COLO829 (cell line): ENCODE measurements around the gene TMEM127.
"Not testable (repeated sequence)": the region's sequence is repeated elsewhere in the genome, so short reads cannot be mapped to it uniquely, and the experiment has no call there.

Source experiments
- DNase-seq: peaks from one replicate; pipeline ENCODE4 v3.0.0; 2012; ENCODE audit warnings: low spot score

Gene TMEM127

GRCh38 chr2:96265840-96266679 lies at the start of gene TMEM127, which contains the start of gene CIAO1:
TSS of gene TMEM127 (minus strand) at chr2:96265997. CDS start at chr2:96265381, 616 bp downstream.
TSS of gene CIAO1 (plus strand) at chr2:96266225. CDS start at chr2:96266351, 126 bp downstream.
- peak; percentile 94 for DNase-seq

- DNase-seq: no peak
These were observed 49.2 kb upstream of the TMEM127 start for GRCh38 chr2:96315005-96315399.

- no peak for DNase-seq
These were observed 42.5 kb upstream of the TMEM127 start for GRCh38 chr2:96308248-96308647.

GRCh38 chr2:96306370-96306769 lies 40.6 kb upstream of the TMEM127 start:
- DNase-seq: no peak

GRCh38 chr2:96305979-96306308 lies 40.1 kb upstream of the TMEM127 start:
- DNase-seq: no peak

- peak; percentile 74 for DNase-seq
These were observed 39.5 kb upstream of the TMEM127 start, which contains the start of gene SNRNP200 for GRCh38 chr2:96305091-96305978. TSS of gene SNRNP200 (minus strand) at chr2:96305546. CDS start at chr2:96305437, 109 bp downstream.

GRCh38 chr2:96304606-96305005 lies 38.8 kb upstream of the TMEM127 start:
- DNase-seq: no peak

GRCh38 chr2:96301865-96302264 lies 36.1 kb upstream of the TMEM127 start:
- DNase-seq: no peak

- no peak for DNase-seq
These were observed 31.1 kb upstream of the TMEM127 start for GRCh38 chr2:96296925-96297324.

- DNase-seq: not testable (repeated sequence)
These were observed 28.5 kb upstream of the TMEM127 start for GRCh38 chr2:96294271-96294670.

GRCh38 chr2:96291751-96292150 lies 26.0 kb upstream of the TMEM127 start:
- DNase-seq: no peak

- DNase-seq: no peak
These were observed 21.6 kb upstream of the TMEM127 start for GRCh38 chr2:96287273-96287856.

GRCh38 chr2:96276787-96277499 lies 11.1 kb upstream of the TMEM127 start:
- no peak for DNase-seq

GRCh38 chr2:96274355-96275056 lies 8.7 kb upstream of the TMEM127 start:
- no peak for DNase-seq

GRCh38 chr2:96273763-96274162 lies 8.0 kb upstream of the TMEM127 start:
- no peak for DNase-seq

GRCh38 chr2:96271995-96272394 lies 6.2 kb upstream of the TMEM127 start:
- DNase-seq: no peak

GRCh38 chr2:96267159-96267971 lies 1.6 kb upstream of the TMEM127 start:
- DNase-seq: peak; percentile 23

- no peak for DNase-seq
These were observed 403 bp downstream of the TMEM127 start for GRCh38 chr2:96265349-96265839.

GRCh38 chr2:96264656-96265348 lies 995 bp downstream of the TMEM127 start:
- no peak for DNase-seq
